ENCODE data around the gene MS4A18.

Gene MS4A18

DNA sequence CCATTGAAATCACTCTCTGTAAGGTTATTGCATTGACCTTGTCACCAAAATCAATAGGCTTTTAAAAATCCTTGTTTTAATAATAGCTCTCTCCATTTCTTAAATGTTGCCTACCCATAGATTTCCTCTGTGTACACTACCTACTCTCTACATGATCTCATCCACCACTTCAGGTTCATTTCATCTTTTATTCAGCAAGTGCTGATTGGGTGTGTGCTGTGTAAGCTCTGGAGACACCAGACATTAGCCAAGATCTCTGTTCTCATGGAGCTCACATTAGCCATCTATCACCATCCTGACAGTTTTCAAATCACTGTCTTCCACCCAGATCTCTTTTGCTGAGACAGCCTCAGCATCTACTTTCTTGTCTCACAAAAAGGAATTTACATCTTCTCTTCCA, 56.3 kb downstream of the MS4A18 start:
- H3K27ac ChIP-seq (ENCODE audit: poor library complexity, severe bottlenecking): no peak overlapping the region
- no peak for DNase-seq (ENCODE audit: low spot score)
- H3K4me3 ChIP-seq (ENCODE audit: severe bottlenecking): no peak overlapping the region
- no peaks in the 10 kb centered on the region for H3K36me3 ChIP-seq (ENCODE audit: low read depth)
- H3K27me3 ChIP-seq (ENCODE audit: insufficient read depth, poor library complexity, severe bottlenecking): no peaks in the 10 kb centered on the region
- no peaks in the 10 kb centered on the region for H3K9me3 ChIP-seq (ENCODE audit: severe bottlenecking)
- no peaks in the 10 kb centered on the region for H3K4me1 ChIP-seq (ENCODE audit: insufficient read depth, poor library complexity, severe bottlenecking)
- ATAC-seq (ENCODE audit: low read depth): no peak
- no peak for TF ChIP-seq CTCF (IDR thresholded peaks at IDR 0.05; ENCODE audit: poor library complexity, severe bottlenecking)

GRCh38 chr11:60781286-60781980, 56.9 kb downstream of the MS4A18 start:
- Histone ChIP-seq H3K27me3 (ENCODE audit: insufficient read depth, poor library complexity, severe bottlenecking) (no peaks in the 10 kb centered on the region), H3K4me1 (ENCODE audit: insufficient read depth, poor library complexity, severe bottlenecking) (no peaks in the 10 kb centered on the region), H3K36me3 (ENCODE audit: low read depth) (no peaks in the 10 kb centered on the region), H3K27ac (ENCODE audit: poor library complexity, severe bottlenecking) (no peak overlapping the region), H3K4me3 (ENCODE audit: severe bottlenecking) (no peak overlapping the region), H3K9me3 (ENCODE audit: severe bottlenecking) (no peaks in the 10 kb centered on the region)
- no peak for TF ChIP-seq CTCF (IDR thresholded peaks at IDR 0.05; ENCODE audit: poor library complexity, severe bottlenecking)
- ATAC-seq (ENCODE audit: low read depth) (no peak), DNase-seq (ENCODE audit: low spot score) (no peak)

DNA sequence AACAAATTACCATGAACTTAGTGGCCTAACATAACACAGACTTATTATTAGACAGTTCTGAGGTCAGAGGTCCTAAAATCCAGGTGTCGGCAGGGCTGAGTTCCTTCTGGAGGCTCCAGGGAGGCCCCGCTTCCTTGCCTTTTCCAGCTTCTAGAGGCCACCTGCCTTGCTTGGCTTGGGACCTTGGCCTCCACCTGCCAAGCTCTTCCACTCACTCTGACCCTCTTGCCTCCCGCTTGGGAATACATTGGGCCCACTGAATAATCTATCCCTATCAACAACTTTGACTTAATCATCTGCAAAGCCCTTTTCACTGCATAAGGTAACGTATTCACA, 57.4 kb downstream of the MS4A18 start:
- H3K9me3 ChIP-seq (ENCODE audit: severe bottlenecking): no peaks in the 10 kb centered on the region

DNA sequence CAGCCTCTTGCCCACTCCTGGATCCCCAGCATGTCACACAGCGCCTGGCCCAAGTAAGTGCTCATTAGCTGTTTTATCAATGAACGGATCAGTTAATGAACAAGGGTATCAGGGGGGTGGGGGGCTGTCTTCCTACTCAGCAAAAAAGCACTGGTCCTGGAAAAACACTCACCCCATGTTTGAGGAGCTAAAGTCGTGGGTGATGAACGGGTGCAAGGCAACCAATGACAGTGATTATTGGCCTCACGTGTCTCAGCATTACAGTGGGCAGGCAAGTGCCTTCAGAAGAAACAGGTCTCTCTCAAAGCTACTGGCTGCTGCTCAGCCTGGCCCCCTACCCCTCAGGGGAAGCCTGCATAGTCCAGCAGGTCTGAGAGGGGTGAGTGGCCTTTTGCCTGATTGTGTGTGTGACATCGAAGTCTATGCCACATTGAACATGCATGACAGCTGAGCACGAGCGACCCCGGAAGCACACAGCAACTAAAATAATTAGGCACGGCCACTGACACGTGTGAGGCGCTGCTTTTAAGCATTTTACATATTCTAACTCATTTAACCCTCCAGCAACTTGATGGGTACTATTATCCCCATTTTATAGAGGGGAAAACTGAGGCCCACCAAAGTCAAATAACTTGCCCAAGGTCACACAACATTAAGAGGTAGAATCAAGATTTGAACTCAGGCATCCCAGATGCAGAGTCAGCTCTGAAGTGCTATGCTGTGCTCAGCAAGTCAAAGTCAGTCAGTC, 58.0 kb downstream of the MS4A18 start:
- Histone ChIP-seq H3K27ac (ENCODE audit: poor library complexity, severe bottlenecking) (no peak overlapping the region), H3K36me3 (ENCODE audit: low read depth) (no peaks in the 10 kb centered on the region), H3K27me3 (ENCODE audit: insufficient read depth, poor library complexity, severe bottlenecking) (no peaks in the 10 kb centered on the region), H3K4me3 (ENCODE audit: severe bottlenecking) (no peak overlapping the region), H3K9me3 (ENCODE audit: severe bottlenecking) (no peaks in the 10 kb centered on the region), H3K4me1 (ENCODE audit: insufficient read depth, poor library complexity, severe bottlenecking) (no peaks in the 10 kb centered on the region)
- DNase-seq (ENCODE audit: low spot score): no peak
- TF ChIP-seq CTCF (IDR thresholded peaks at IDR 0.05; ENCODE audit: poor library complexity, severe bottlenecking): no peak
- no peak for ATAC-seq (ENCODE audit: low read depth)

More for the DNA sequence above, 57.4 kb downstream of the MS4A18 start:
- Histone ChIP-seq H3K4me1 (ENCODE audit: insufficient read depth, poor library complexity, severe bottlenecking) (no peaks in the 10 kb centered on the region), H3K36me3 (ENCODE audit: low read depth) (no peaks in the 10 kb centered on the region), H3K4me3 (ENCODE audit: severe bottlenecking) (no peak overlapping the region), H3K27me3 (ENCODE audit: insufficient read depth, poor library complexity, severe bottlenecking) (no peaks in the 10 kb centered on the region), H3K27ac (ENCODE audit: poor library complexity, severe bottlenecking) (no peak overlapping the region)
- ATAC-seq (ENCODE audit: low read depth): no peak
- no peak for DNase-seq (ENCODE audit: low spot score)
- no peak for TF ChIP-seq CTCF (IDR thresholded peaks at IDR 0.05; ENCODE audit: poor library complexity, severe bottlenecking)

DNA sequence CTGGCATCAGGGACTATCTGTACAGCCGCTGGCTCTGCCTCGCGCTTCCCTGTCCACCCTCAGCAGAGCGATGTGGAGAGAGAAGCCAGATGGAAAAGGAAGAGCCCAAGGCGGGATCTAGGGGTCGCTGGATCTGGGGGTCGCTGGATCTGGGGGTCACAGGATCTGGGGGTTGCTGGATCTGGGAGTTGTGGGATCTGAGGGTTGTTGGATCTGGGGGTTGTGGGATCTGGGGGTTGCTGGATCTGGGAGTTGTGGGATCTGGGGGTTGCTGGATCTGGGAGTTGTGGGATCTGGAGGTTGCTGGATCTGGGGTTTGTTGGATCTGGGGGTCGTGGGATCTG, 58.6 kb downstream of the MS4A18 start:
- Histone ChIP-seq H3K27me3 (ENCODE audit: insufficient read depth, poor library complexity, severe bottlenecking) (no peaks in the 10 kb centered on the region), H3K9me3 (ENCODE audit: severe bottlenecking) (no peaks in the 10 kb centered on the region), H3K27ac (ENCODE audit: poor library complexity, severe bottlenecking) (no peak overlapping the region), H3K36me3 (ENCODE audit: low read depth) (no peaks in the 10 kb centered on the region), H3K4me1 (ENCODE audit: insufficient read depth, poor library complexity, severe bottlenecking) (no peaks in the 10 kb centered on the region), H3K4me3 (ENCODE audit: severe bottlenecking) (no peak overlapping the region)
- ATAC-seq (ENCODE audit: low read depth) (no peak), DNase-seq (ENCODE audit: low spot score) (no peak)
- no peak for TF ChIP-seq CTCF (IDR thresholded peaks at IDR 0.05; ENCODE audit: poor library complexity, severe bottlenecking)
